OCI-LY7 (cell line): ENCODE data around the gene DYNC1I1.

Source experiments
- EZH2phosphoT487 ChIP-seq: fragments of 200-600 bp; sonication (generic); IDR thresholded peaks from 2 replicates; pipeline ENCODE4 v1.6.1; 2018; ENCODE audit warnings: low read depth, borderline replicate concordance, mild to moderate bottlenecking, mixed run types, antibody characterized with exemption, low read length, moderate library complexity, mixed read lengths
- TF ChIP-seq, protein P1 (sequence below): fragments of 200-600 bp; sonication (generic); conservative IDR thresholded peaks from 2 replicates; pipeline ENCODE4 v1.5.1; 2014; ENCODE audit warnings: mild to moderate bottlenecking, antibody characterized with exemption, low read length, moderate library complexity, mixed read lengths

DNA sequence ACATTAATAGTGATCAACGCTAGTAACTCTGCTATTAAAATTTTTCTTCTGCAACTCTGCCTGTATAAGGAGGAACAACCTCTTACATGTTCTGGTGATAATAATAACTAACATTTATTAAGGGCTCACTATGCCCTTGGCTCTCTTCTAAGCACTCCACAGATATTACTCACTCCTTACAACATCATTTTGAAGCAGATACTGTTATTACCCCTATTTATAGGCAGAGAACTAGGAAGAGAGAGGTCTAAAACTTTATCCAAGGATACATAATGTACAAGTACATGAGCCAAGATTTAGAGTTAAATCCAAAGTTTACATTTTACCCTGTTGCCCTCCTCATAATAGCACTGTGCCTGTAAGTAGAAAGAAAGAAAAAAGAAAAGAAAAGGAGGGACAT is 205.6 kb downstream of the DYNC1I1 start:
- TF ChIP-seq, protein P1, sequence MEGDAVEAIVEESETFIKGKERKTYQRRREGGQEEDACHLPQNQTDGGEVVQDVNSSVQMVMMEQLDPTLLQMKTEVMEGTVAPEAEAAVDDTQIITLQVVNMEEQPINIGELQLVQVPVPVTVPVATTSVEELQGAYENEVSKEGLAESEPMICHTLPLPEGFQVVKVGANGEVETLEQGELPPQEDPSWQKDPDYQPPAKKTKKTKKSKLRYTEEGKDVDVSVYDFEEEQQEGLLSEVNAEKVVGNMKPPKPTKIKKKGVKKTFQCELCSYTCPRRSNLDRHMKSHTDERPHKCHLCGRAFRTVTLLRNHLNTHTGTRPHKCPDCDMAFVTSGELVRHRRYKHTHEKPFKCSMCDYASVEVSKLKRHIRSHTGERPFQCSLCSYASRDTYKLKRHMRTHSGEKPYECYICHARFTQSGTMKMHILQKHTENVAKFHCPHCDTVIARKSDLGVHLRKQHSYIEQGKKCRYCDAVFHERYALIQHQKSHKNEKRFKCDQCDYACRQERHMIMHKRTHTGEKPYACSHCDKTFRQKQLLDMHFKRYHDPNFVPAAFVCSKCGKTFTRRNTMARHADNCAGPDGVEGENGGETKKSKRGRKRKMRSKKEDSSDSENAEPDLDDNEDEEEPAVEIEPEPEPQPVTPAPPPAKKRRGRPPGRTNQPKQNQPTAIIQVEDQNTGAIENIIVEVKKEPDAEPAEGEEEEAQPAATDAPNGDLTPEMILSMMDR = no peak
- TF ChIP-seq EZH2phosphoT487 = no peak
